ENCODE measurements around the gene NIPA2.

Gene NIPA2

GRCh38 chr15:22902981-22903380 lies 64.5 kb downstream of the NIPA2 start:
- DNase-seq (ENCODE audit: low spot score): no peak

- no peak for DNase-seq (ENCODE audit: low spot score)
Measured at GRCh38 chr15:22903427-22903826, 65.0 kb downstream of the NIPA2 start.

GRCh38 chr15:22903961-22904534 lies 65.6 kb downstream of the NIPA2 start:
- DNase-seq (ENCODE audit: low spot score): no peak

GRCh38 chr15:22904736-22905135 lies 66.3 kb downstream of the NIPA2 start:
- no peak for DNase-seq (ENCODE audit: low spot score)

GRCh38 chr15:22907161-22907950 lies 68.9 kb downstream of the NIPA2 start:
- no peak for DNase-seq (ENCODE audit: low spot score)

- DNase-seq (ENCODE audit: low spot score): no peak
Measured at GRCh38 chr15:22908830-22909229, 70.4 kb downstream of the NIPA2 start.

- DNase-seq (ENCODE audit: low spot score): no peak
Measured at GRCh38 chr15:22911306-22911705, 72.8 kb downstream of the NIPA2 start.

- no peak for DNase-seq (ENCODE audit: low spot score)
Measured at GRCh38 chr15:22912256-22912655, 73.8 kb downstream of the NIPA2 start.

- no peak for DNase-seq (ENCODE audit: low spot score)
Measured at GRCh38 chr15:22913646-22914380, 75.3 kb downstream of the NIPA2 start.

GRCh38 chr15:22915866-22916515 lies 77.5 kb downstream of the NIPA2 start:
- DNase-seq (ENCODE audit: low spot score): no peak

GRCh38 chr15:22916606-22917350 lies 78.3 kb downstream of the NIPA2 start:
- no peak for DNase-seq (ENCODE audit: low spot score)

GRCh38 chr15:22917556-22917955 lies 79.1 kb downstream of the NIPA2 start:
- no peak for DNase-seq (ENCODE audit: low spot score)

Measured in HuH-7 (cell line).